GM18873 (cell line): ENCODE results near the gene TASP1.

Source experiments
- ATAC-seq: cut with Tn5 transposase; IDR thresholded peaks from one replicate; pipeline ENCODE4 v1.9.1; 2021; ENCODE audit warnings: mild to moderate bottlenecking, moderate library complexity, moderate number of reproducible peaks; ENCODE audit not compliant: unreplicated experiment, low FRiP score

The TASP1 gene

DNA sequence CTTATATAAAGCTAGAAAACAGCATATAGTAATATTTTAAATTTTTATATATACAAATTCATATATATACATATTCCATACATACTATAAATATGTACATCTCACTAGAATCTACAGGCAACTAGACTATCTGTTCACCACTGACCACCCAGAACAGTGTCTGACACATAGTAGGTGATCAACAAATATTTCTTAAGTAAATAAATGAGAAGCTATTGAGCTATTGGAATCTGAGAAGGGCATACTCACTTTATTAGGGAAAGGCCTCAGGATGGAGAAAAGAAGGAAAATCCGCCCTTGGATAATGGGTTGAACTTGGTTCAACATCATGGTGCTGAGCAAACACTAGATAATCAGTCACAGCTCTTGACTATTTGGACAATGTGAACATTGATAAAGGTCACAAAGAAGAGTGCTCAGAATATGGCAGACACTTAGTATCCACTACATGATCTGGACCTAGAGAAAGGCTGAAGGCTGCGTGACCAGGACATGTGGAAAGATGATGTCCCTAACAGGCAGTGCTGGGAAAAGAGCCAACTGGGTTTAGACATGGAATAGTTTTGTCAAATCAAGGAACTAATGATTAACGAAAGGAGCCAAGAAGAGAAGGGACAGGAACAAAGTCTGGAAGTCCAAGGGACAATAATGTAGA, 186.1 kb downstream of the TASP1 start:
- no peak for ATAC-seq

GRCh38 chr20:13449868-13450434, 188.8 kb downstream of the TASP1 start:
- ATAC-seq, result no peak

GRCh38 chr20:13447385-13448180, 191.1 kb downstream of the TASP1 start:
- no peak for ATAC-seq

DNA sequence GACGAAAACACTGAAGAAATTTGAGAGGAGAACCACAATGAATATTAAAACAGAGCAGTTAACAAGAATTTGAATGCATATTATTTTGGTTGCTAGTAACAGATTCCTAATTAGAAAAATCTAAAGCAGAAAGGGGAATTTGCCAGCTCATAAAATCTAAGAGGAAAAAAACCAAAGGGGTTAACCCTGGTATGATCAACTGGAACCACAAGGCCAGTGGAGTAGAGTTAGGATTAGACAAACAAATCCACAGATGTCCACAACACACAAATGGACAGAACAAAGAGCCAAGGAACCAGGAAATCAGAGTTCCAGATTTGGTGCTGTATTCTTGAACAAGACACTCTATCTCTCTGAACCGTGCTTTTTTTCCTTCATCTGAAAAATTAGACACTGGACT, 195.0 kb downstream of the TASP1 start:
- no peak for ATAC-seq

GRCh38 chr20:13442986-13443385, 195.7 kb downstream of the TASP1 start:
- ATAC-seq, result no peak

GRCh38 chr20:13441388-13441787, 197.3 kb downstream of the TASP1 start:
- no peak for ATAC-seq

GRCh38 chr20:13436530-13436929, 202.2 kb downstream of the TASP1 start:
- ATAC-seq, result no peak

- no peak for ATAC-seq
These were observed 206.6 kb downstream of the TASP1 start for GRCh38 chr20:13432126-13432525.

DNA sequence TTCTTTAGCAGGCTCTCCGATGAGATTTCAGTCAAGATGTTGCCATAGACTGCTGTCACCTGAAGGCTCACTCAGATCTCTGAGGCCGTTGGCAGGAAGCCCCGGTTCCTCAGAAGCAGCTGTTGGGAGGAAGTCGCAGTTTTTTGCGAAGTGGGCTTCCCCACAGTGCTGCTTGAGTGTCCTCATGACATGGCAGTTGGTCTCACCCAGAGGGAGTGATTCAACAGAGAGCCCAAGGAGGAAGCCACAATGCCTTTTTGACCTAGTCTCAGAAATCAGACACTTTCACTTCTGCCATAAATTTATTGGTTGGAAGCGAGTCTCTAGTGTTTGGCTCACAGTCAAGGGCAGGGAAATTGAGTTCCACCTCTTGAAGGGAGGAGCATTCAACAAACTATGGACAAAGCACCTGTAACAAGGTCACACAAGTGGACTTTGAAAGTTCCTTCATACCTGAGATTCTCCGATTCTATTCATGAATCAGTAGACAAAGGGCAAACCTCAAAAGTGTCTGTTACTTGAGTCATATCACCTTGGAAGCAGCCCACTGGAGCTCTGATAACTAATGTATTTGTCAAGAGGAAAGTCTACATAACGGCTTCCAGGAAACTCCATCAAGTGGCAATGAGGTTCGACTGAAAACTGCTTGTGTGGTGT, 208.3 kb downstream of the TASP1 start:
- no peak for ATAC-seq

- ATAC-seq, result no peak
These were observed 210.0 kb downstream of the TASP1 start for GRCh38 chr20:13428684-13429083.

- ATAC-seq, result no peak
These were observed 211.9 kb downstream of the TASP1 start for GRCh38 chr20:13426870-13427269.

DNA sequence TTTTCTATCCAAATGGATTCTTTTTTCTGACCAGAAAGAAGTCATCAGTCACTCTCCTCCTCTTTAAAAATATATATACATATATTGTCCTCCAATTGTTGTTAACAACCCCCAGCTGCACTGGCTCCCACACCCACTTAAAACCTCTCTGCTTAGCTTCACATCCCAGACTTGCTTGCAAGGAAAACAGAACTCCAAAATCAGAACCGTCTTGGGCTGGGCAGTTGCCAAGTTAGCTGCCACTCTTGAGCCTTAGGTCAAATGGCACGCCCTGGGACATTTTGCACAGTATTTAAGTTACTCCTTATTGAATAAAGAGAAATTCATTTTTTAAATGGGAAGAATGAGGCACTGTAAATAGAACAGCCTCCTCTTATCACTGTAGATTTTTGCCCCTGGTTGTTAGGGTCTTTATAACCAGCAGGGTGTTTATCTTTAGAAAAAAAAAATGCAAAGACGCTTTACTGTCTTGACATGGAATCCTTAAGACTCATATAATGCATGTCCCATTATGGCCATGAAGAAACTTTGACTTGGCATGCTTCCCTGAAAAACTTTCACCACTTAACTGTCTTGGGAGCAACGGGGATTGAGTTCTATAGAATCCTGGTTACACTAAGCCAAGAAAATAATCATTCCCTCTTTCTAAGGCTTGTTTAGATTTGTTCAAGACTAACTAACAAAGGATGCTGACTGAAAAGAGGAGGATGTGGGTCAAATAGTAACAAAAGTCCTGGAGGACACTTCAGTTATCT, 213.2 kb downstream of the TASP1 start:
- ATAC-seq, result no peak

- no peak for ATAC-seq
These were observed 214.4 kb downstream of the TASP1 start for GRCh38 chr20:13424174-13424833.

DNA sequence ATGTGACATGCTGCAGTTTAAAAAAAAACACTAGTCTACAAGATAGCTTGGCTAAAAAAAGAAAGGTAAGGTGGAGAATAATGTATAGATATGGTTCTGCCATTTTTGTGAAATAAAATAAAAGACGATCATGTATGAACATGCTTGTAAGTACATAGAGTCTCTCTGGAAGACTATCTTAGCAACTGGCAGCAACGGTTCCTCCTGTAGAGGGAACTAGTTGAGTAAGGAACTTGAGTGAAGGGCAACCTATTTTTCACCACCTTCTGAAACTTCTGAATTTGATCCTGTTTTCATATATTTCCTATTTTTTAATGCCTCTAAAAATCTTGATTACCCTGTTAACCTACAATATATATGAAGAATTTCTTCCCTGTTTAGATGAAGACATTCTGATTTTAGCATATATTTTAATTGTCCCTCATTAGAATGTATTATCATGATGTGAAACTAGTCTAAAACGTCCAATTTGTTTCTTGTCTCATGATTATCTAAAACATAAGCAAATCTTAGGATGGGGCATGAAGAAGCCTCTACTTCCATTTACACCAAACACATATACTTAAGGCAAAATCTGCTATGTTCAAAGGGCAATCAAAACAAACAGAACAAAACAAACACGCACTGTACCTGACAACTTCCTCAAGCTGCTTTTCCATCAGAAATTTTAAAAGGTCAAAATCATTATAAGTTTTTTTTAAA, 215.1 kb downstream of the TASP1 start:
- no peak for ATAC-seq

- ATAC-seq, result no peak
These were observed 216.1 kb downstream of the TASP1 start for GRCh38 chr20:13422637-13423036.

DNA sequence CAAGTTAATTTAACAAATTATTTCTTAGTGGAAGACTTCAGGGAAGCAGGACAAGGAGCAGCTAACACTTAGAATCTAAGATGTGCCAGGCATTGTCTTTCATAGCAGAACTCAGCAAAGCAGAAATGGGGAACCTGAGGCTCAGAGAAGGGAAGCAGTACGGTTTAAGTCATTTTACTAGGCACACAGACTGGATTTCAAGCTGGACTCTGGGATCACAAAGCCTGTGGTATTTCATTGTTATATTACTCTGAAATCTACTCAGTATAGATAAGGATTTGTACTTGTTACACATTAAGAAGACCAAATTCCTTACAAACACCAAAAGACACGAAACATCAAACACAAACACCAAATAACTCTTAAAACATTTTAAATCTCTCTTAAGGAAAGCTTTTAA, 218.1 kb downstream of the TASP1 start:
- no peak for ATAC-seq

GRCh38 chr20:13419477-13419876, 219.3 kb downstream of the TASP1 start:
- no peak for ATAC-seq

DNA sequence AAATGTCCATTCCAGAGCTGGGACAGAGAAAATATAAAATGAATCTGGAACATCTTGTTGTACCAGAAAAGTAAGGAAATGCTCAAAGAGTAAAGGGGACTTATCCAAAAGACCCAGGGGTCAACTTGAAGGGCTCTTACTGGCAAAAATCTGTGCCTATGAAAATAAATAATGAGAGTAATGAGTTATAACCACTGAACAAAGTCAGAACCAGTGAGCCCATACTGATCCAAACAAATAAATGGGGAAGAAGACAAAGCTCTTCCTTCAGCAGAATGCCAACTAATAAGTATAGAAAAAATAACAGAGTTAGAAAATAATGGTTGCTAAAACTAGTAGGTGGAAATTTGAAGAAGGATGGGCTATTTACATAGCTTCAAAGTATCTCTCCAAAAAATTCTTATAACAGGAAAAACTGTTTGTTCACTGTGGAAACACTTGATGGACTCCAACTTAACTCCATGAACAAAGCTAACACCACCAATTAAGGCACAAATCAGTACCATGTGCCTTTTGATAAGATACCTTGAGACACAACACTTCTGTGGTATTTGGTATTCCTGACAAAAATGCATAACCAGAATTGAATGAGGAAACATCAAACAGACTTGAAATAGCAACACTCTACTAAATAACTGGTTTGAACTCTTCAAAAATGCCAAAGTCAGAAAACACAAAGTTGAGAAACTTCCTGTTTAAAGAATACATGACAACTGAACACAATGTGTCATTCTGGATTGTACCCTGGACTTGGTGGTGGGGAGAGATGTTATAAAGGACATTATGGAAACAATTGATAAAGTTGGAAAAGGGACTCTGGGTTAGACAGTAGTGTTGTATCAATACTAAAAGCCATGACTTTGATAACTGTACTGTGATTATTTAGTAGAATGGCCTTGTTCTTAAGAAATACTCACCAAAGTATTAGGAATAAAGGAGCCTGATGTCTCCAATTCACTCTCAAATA, 220.2 kb downstream of the TASP1 start:
- no peak for ATAC-seq
